Muscle of arm (tissue), 12 donors: Measurements from ENCODE around the gene BRD2. TPM values are rescaled to one million over a fixed set of nuclear protein-coding genes. Genes with fewer than 3 reads are reported as not detected.
A peak's percentile ranks its signal among the peaks of the same experiment; 100 is the strongest.

Experiments used
- DNase-seq: peaks from one replicate; pipeline ENCODE4 v3.0.0-alpha.2; 2013
- polyA plus RNA-seq, 12 donors: library from polyadenylated mRNA; unstranded; fragments of 120-200 nt; gene quantifications; one replicate each; pipeline ENCODE4 v1.2.1, GENCODE V29; 2013; ENCODE audit not compliant: insufficient read length in 12 of 12

BRD2 gene
- polyA plus RNA-seq, 12 donors = 144 to 876 (median 162) TPM

DNA sequence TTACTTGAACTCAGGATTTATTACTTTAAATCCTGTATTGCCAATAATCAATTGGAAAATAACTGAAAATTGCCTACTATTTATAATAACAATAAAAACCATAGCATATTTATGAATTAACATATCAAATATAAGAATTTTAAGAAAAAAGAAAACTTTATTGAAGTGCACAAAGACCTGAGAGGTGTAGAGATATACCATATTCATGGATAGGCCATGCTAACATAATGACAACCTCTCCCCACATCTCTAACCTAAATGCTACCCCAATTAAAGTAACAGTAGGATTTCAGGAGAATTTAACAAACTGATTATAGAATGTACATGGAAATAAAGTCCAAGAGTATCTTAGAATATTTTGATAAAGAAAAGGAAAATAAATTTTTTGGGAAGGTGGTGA is 22.4 kb upstream of the BRD2 start:
- no peak for DNase-seq

DNA sequence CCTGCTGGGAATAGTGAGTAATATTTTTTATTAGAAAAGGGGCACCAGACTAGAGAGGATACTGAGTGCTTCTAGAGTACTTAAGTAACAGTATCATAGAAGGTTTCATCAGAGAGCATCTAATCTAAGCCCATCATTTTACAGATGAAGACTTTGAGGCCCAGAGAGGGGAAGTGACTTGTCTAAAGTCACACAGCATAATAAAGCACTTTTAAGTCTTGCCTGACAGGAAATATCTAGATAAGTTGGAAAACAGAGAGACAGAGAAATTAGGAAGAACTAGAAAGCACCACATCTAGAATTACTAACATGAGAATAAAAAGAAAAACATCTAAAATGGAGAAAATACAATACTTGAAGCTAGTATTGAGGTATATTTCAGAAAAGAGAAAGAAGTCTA is 21.5 kb upstream of the BRD2 start:
- no peak for DNase-seq

DNA sequence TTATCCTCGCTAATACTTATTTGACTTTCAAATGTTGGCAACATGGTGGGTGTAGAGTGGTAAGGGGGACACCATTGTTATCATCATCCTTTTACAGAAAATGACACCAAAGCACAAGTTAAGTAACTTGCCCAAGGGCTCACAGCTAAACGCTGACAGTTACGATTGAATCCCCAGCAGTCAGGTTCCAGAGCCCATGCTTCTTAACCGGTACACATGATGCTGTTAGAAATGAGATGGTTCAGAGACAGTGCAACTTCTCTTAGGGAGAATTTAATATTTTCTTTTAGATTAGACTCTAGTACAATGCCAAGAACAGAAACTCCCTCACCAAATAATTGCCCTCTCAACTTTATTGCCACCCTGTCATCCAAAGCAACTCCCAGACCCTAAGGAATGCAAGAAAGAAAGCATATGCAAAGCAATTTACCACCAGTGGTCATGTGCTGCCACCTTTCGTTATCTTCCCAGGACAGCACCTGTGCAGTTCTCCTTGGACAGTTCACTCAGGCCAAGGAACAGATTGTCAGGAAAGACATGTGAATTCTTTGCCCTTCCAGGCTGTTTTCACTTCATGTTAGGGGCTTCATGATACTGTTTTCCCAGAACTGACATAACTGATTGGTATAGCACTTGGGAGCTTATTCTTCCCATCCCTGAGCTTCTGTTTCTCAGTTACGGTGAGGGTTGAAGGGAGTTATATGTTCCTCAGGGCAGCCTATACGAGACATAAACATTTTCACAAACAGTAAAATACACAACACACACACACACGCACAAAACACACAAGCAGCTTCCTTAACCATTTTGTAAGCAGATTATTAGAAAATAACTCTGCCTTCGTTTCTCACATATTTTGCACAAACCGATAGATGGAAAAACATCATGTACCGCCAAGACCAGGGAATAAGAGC is 20.6 kb upstream of the BRD2 start:
- no peak for DNase-seq

GRCh38 chr6:32949113-32949512 is 19.3 kb upstream of the BRD2 start:
- no peak for DNase-seq

- no peak for DNase-seq
Observed at GRCh38 chr6:32950010-32950409, 18.4 kb upstream of the BRD2 start.

GRCh38 chr6:32950449-32950848 is 17.9 kb upstream of the BRD2 start:
- DNase-seq = no peak

DNA sequence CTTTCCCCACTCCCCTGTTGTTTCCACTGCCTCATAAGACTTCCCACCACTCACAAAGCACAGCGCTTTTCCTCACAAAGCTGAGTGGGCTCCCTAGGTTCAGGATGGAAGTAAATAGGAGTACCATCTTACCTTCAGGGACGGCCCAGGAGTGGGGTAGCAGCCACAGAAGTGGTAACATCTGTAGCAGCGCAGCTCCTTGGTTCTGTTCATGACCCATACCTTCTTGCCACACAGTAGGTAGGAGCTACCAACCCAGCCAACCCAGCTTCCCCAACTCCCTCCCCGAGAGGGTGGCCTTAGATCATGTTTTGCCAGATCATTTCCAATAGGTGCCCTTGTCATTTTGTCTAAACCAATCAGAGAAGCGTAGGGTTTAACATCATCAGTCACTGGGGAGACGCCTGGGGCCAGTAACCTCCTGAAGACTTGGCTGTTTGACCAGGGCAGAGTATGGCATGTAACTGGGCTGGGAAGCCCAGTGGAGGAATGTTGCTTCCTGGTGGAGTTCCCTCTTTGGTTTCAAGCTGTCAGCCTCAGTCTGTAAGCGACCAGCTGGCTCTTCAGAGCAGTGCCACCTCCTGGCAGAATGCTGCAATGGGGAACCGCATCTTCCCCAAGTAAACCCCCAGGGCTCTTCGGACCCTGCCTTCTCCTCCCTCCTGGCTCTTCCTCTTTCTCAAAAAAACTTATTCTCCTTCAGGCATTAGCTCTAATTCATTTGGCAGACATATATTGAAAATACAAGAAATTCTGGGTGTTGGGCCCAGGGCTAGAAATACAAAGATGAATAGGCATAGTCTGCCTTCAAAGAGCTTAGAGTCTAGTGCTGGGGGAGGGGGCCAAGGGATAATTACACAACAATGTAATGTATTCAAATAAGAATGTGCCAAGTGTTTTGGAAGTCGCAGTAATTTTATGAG is 15.3 kb upstream of the BRD2 start, which contains the start of gene HLA-DMA:
Gene HLA-DMA, minus strand, starts transcription at position 281 of the 923 bp plus-strand sequence. Its CDS starts 61 bp downstream, at position 220.
- peak; percentile 62 for DNase-seq

GRCh38 chr6:32953775-32954174 is 14.6 kb upstream of the BRD2 start:
- no peak for DNase-seq

- DNase-seq = no peak
Observed at GRCh38 chr6:32954267-32954666, 14.1 kb upstream of the BRD2 start.

- no peak for DNase-seq
Observed at GRCh38 chr6:32954986-32955802, 13.2 kb upstream of the BRD2 start.

GRCh38 chr6:32956176-32956575 is 12.2 kb upstream of the BRD2 start:
- no peak for DNase-seq

- DNase-seq = no peak
Observed at GRCh38 chr6:32960563-32960962, 7.8 kb upstream of the BRD2 start.

- no peak for DNase-seq
Observed at GRCh38 chr6:32962213-32962826, 6.1 kb upstream of the BRD2 start.

DNA sequence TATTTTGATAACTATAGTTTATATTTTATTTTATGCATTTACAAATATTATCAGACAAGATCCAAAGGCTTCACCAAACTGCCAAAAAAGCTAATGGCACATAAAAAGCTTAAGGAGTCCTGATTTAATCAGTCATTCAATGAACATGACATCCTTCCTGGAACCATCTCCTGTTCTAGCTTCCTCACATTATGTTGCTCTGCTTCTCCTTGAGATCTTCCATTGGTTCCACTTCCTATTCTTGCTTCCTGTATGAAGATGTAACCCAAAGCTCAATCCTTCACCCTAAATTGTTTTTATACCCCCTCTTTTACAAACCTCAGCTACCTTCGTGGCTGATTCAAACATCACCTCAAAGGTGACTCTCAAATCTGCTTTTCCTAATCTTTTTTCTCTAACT is 4.5 kb upstream of the BRD2 start:
- DNase-seq = no peak

DNA sequence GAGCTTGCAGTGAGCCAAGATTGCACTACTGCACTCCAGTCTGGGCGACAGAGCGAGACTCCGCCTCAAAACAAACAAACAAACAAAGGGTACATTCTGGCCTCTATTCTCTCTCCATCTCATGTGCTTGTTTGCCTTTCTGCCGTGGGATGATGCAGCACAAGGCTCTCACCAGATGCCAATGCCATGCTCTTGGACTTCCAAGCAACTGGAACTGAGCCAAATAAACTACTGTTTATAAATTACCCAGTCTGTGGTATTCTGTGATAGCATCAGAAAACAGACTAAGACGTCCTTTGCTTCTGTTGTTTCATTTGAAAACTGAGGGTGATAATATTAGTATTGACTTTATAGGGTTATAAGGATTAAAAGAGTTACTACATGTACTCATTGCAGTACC is 3.6 kb upstream of the BRD2 start:
- no peak for DNase-seq

DNA sequence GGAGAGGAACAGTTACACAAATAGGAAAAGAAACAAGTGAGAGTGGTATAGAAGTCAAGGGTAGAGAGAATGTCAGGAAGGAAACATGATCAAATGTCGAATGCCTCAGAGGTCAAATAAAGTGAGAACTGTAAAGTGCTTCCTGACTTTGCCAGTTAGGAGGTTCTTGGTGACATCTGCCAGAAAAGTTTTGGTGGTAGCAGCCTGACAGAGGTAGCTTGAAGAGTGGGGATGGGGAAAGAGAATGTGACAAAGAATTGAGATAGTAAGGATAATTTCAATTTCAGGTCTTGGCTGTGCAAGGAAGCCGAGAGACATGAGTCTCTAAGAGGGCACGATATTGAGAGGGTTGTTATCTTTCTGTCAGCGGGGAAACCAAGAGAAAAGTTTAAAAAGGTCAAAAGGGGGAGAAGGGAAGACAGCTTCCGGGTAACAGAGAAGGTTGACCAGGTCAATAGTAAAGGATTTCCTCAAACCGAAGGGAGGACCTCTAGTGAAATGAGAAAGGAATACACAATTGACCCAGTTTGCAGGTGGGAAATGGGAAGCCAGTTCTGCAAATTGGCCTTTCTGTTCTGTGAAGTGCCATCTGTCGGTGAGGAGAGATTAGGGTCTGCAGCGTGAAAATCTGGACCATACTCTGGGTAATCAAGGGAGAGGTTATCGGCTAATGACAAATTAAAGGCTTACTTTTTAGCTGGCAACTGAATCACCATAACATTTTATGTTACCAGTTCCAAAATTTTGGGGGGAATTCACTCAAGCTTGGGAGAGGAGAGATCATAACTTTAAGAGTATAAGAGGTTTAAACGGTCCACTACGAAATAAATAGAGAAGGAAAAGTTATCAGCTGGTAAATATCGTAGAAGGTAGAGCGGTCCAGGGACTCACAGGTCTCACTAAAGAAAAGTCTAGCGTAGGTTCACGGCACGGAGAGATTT is 973 bp upstream of the BRD2 start:
- peak; percentile 60 for DNase-seq

GRCh38 chr6:32968867-32969684 is 682 bp downstream of the BRD2 start:
- peak; percentile 66 for DNase-seq

- peak; percentile 89 for DNase-seq
Observed at GRCh38 chr6:32969685-32970412, 1.5 kb downstream of the BRD2 start.
